Psoas muscle (tissue), 8 donors: ENCODE results near the gene PLA2G1B. TPM values are rescaled to one million over a fixed set of nuclear protein-coding genes. Genes with fewer than 3 reads are reported as not detected.

ENCODE experiments used
- ATAC-seq, 4 donors: fragments of 200-7000 bp; cut with Tn5 transposase; one replicate each; pipeline ENCODE4 v1.9.1; 2020; ENCODE audit warnings: moderate library complexity in 3 of 4, mild to moderate bottlenecking in 2 of 4
- DNase-seq, 2 donors: peaks; one replicate each; pipeline ENCODE4 v3.0.0-alpha.2; 2020
- H3K27ac ChIP-seq: fragments of 200-600 bp; one replicate; pipeline ENCODE4 v1.8.0; 2022
- H3K27me3 ChIP-seq, 3 donors: fragments of 200-600 bp in 1 of 3; one replicate each; pipeline versions ENCODE4 v1.6.1 to v1.8.0; 2013 to 2022; ENCODE audit warnings: low read length in 2 of 3, mild to moderate bottlenecking in 2 of 3, moderate library complexity in 1 of 3; ENCODE audit not compliant: insufficient read depth in 3 of 3
- H3K36me3 ChIP-seq, 2 donors: fragments of 200-600 bp in 1 of 2; one replicate each; pipeline versions ENCODE4 v1.6.1 to v1.8.0; 2013 to 2022; ENCODE audit warnings: low read depth in 1 of 2, mild to moderate bottlenecking in 1 of 2, moderate library complexity in 1 of 2; ENCODE audit not compliant: insufficient read depth in 1 of 2
- H3K4me1 ChIP-seq: fragments of 200-600 bp; one replicate; pipeline ENCODE4 v1.8.0; 2022
- H3K4me3 ChIP-seq: fragments of 200-600 bp; one replicate; pipeline ENCODE4 v1.8.0; 2022; ENCODE audit warnings: mild to moderate bottlenecking
- H3K9me3 ChIP-seq: fragments of 200-600 bp; one replicate; pipeline ENCODE4 v1.8.0; 2022
- WGBS, 3 donors: extraction: QIAGEN DNeasy Blood & Tissue Kit; methylation state at CpG; one replicate each; pipeline versions ENCODE4 v1.1.6 to v1.1.7; 2013; 5-methylcytosine and 5-hydroxymethylcytosine counted together
- intact Hi-C, 2 donors: fragments of 100-400 bp; cut with DNase I; formaldehyde crosslinking; loops; one replicate each; pipeline versions ENCODE4 v1.11.0 to v1.14.2; 2022
- polyA plus RNA-seq, 3 donors: library from polyadenylated mRNA; stranded (reverse); fragments of 200-250 nt; gene quantifications; one replicate each; pipeline ENCODE4 v1.2.3, GENCODE V29; 2013
- total RNA-seq, 4 donors: library from RNA; stranded (reverse); fragmentation: NEBNext Ultra II Directional in 2 of 4; extraction: Animal tissue kit (Norgen Biotek cat#: 25700) in 2 of 4; gene quantifications; one replicate each; pipeline versions ENCODE4 v1.2.1 to v1.2.4, GENCODE V29; 2021 to 2023
- TF ChIP-seq, protein P1 (sequence below): fragments of 200-600 bp; IDR thresholded peaks from one replicate; pipeline ENCODE4 v1.8.0; 2022; ENCODE audit warnings: antibody characterized with exemption
- donor health status: healthy with polysubstance abuse.
- donor health status: DM: no; HTN: no; CAD: no; lungs with moderate emphysema.
- donor health status: Bipolar disorder and iron deficiency.
- donor health status: healthy.
- donor health status: DM: yes; HTN: yes; CAD: no.
- donor health status: DM: no; HTN: no; CAD: no.
- donor health status: DM: no; HTN: no; CAD: no.
- donor health status: DM: yes; HTN: yes; CAD: no.

The PLA2G1B gene
- total and polyA plus RNA-seq, 7 donors: 0.39 to 1.0 (median 0.81) TPM; not detected in 4

DNA sequence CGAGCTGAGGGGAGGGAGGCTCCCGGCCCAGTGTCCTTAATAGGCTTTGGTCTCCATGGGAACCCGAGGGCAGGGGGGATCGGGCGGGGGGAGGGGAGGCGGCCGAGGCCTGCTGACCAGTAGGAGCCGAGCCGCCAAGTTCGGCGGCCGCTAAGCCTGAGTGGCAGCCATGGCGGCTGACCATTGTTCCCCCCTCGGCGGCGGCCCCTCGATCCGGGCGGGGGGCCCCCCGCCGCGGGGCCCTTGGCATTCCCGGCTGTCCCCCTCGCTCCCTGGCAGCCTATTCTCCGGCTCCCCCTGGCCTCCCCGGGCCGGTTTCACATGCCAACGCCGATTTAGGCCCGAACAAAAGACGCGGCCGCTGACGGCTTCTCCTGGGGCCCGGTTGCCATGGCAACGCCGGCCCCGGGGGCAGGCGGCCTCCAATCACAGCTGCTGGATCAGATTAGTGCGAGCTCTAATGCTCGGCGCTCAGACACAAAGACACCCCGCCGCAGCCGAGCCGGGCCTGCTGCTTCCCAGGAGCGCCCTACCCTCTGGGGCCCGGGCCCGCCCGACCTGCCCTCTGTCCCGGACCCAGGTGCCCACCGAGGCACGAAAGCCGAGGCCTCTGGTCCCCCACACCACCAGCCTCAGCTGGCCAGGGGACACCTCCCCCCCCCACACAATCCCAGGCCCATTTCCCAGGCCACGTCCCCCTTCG is 34.1 kb upstream of the PLA2G1B start:
- TF ChIP-seq, protein P1, sequence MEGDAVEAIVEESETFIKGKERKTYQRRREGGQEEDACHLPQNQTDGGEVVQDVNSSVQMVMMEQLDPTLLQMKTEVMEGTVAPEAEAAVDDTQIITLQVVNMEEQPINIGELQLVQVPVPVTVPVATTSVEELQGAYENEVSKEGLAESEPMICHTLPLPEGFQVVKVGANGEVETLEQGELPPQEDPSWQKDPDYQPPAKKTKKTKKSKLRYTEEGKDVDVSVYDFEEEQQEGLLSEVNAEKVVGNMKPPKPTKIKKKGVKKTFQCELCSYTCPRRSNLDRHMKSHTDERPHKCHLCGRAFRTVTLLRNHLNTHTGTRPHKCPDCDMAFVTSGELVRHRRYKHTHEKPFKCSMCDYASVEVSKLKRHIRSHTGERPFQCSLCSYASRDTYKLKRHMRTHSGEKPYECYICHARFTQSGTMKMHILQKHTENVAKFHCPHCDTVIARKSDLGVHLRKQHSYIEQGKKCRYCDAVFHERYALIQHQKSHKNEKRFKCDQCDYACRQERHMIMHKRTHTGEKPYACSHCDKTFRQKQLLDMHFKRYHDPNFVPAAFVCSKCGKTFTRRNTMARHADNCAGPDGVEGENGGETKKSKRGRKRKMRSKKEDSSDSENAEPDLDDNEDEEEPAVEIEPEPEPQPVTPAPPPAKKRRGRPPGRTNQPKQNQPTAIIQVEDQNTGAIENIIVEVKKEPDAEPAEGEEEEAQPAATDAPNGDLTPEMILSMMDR: no peak
- intact Hi-C loops: no loop called here
- 7 to 19% (median 10%) methylated on average over 27 to 56 of the region's 56 CpGs for WGBS, 3 donors
- peaks cover 0 to 34% (median 7%) of the 10 kb centered on the region in 3 donors for H3K27me3 ChIP-seq
- H3K4me3 ChIP-seq: peak overlapping the region; percentile 53
- no peak overlapping the region for H3K27ac ChIP-seq
- ATAC-seq (peak in 3 of 4 donors; percentile 23 to 50 (median 37)), DNase-seq (peak; percentile 53 to 68)
- no peaks in the 10 kb centered on the region for H3K9me3 ChIP-seq
- H3K4me1 ChIP-seq: no peaks in the 10 kb centered on the region
- H3K36me3 ChIP-seq: no peaks in the 10 kb centered on the region

DNA sequence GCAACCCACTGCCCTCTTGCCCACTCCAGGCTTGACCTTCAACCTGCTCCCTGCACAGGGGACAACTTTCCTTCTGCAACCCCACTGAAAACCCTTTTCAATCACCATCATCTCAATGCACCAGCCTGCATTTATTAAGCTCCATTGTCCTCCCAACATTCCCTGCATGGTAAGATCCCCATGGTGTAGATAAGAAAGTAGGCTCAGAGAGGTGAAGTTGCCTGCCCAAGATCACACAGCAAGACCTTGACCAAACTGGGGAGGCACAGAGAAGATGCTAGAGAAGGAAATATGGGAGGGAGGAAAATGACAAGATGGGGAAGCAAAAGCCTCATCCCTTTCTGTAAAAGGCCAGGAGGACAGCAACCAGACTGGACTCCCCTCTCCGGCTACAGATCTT is 31.5 kb upstream of the PLA2G1B start:
- intact Hi-C loops: no loop called here
- Histone ChIP-seq H3K36me3 (no peaks in the 10 kb centered on the region), H3K9me3 (no peaks in the 10 kb centered on the region), H3K4me3 (no peak overlapping the region), H3K4me1 (no peaks in the 10 kb centered on the region), H3K27ac (no peak overlapping the region), H3K27me3 (peaks cover 0 to 26% (median 7%) of the 10 kb centered on the region in 3 donors)
- TF ChIP-seq, protein P1: no peak
- no peak for DNase-seq
- ATAC-seq: no peak
- 88 to 94% (median 88%) methylated on average over 1 of the region's 1 CpG for WGBS, 3 donors

DNA sequence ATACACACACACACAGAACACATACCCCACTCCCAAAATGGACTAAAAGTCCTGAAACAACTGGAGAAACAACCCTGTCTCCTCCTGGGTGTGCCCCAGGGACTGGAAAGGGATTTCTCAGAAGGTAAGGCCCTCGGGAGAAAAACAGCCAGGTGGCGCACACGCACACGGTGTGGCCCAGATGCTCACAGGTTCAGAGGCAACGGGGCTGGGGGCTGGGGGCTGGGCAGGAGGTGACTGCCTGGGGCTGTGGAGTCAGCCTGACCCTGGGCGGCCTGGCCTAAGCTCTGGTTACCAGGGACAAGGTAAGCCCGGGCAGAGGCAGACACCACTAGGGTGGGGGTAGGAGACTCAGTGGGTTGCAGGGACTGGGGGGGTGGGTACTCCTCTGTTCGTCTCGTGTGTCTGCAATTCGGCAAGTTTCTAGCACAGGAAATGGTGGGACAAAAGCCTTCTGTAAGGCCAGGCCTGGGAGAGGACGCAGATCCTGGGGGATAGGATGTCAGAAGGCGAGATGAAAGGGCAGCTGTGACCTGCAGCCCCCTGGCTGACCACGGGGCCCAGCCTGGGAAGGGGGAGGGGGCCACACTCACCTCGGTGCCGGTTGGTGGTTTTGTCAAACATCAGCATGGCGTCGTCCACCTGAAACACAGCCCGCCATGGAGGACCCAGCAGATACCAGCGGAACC is 31.0 kb upstream of the PLA2G1B start:
- H3K4me1 ChIP-seq: no peaks in the 10 kb centered on the region
- no peak overlapping the region for H3K27ac ChIP-seq
- no peak overlapping the region for H3K4me3 ChIP-seq
- H3K27me3 ChIP-seq: peaks cover 0 to 26% (median 7%) of the 10 kb centered on the region in 3 donors
- intact Hi-C loops: no loop called here
- WGBS, 3 donors: 57 to 69% (median 61%) methylated on average over 18 to 19 of the region's 19 CpGs
- no peak for DNase-seq
- no peaks in the 10 kb centered on the region for H3K36me3 ChIP-seq
- no peak for ATAC-seq
- H3K9me3 ChIP-seq: no peaks in the 10 kb centered on the region
- TF ChIP-seq, protein P1: no peak

DNA sequence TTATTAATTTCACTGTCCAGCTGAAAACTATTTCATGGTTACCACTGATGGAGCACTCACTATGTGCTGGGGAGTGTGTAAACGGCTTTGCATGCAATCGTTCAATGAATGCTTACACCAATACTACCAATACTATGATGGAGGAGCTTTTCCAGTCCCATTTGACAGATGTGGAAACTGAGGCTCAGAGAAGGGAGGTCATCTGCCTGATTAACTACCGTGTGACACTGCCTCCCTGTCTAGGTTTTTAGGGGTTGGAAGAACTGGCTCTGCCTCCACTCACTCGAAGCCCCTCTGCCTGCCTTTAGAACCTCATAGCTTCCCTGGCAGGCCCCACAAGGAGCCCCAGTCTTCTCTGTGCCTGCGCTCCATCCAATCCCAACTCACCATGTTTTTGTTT is 29.5 kb upstream of the PLA2G1B start:
- WGBS, 3 donors: 76 to 84% (median 81%) methylated on average over 5 of the region's 5 CpGs

More for the DNA sequence above, 29.5 kb upstream of the PLA2G1B start:
- Histone ChIP-seq H3K4me3 (no peak overlapping the region), H3K4me1 (no peaks in the 10 kb centered on the region), H3K9me3 (no peaks in the 10 kb centered on the region), H3K27ac (no peak overlapping the region), H3K27me3 (peaks cover 0 to 16% (median 4%) of the 10 kb centered on the region in 3 donors), H3K36me3 (no peaks in the 10 kb centered on the region)
- no peak for DNase-seq
- intact Hi-C loops: loop anchor here in 1 of 2 donors (2.0 kb wide), 1 partner anchor 72 kb away; no protein-coding TSS in a partner anchor
- TF ChIP-seq, protein P1: no peak
- ATAC-seq: no peak
